Muscle of leg (tissue), 11 donors: ENCODE measurements around the gene CLCN5. TPM values are rescaled to one million over a fixed set of nuclear protein-coding genes. Genes with fewer than 3 reads are reported as not detected.

ENCODE experiments used
- DNase-seq: peaks from one replicate; pipeline ENCODE4 v3.0.0; 2013
- H3K27ac ChIP-seq: one replicate; pipeline ENCODE4 v1.5.1; 2013; ENCODE audit warnings: mild to moderate bottlenecking, low read length, control low read depth
- H3K27me3 ChIP-seq: one replicate; pipeline ENCODE4 v1.6.1; 2013; ENCODE audit warnings: low read length; ENCODE audit not compliant: control insufficient read depth, insufficient read depth
- H3K36me3 ChIP-seq: one replicate; pipeline ENCODE4 v1.6.1; 2013; ENCODE audit warnings: low read length; ENCODE audit not compliant: control insufficient read depth, insufficient read depth
- H3K4me1 ChIP-seq: one replicate; pipeline ENCODE4 v1.6.1; 2013; ENCODE audit warnings: low read length; ENCODE audit not compliant: control insufficient read depth, insufficient read depth
- H3K4me3 ChIP-seq: one replicate; pipeline ENCODE4 v1.5.1; 2013; ENCODE audit warnings: low read length, control low read depth
- H3K9me3 ChIP-seq: replicated peaks from 2 replicates; pipeline ENCODE4 v1.6.1; 2013; ENCODE audit warnings: low read depth, low read length; ENCODE audit not compliant: control insufficient read depth
- WGBS: methylation state at CpG from one replicate; pipeline ENCODE4 v1.1.5; 2013; ENCODE audit warnings: missing lambda C conversion rate; ENCODE audit not compliant: insufficient coverage; 5-methylcytosine and 5-hydroxymethylcytosine counted together
- polyA plus RNA-seq, 8 donors: library from polyadenylated mRNA; unstranded; fragments of 120-200 nt; gene quantifications; one replicate each; pipeline versions ENCODE4 v1.2.1 to v1.2.3, GENCODE V29; 2013; ENCODE audit warnings: inconsistent platforms in 1 of 8, low replicate concordance in 1 of 8; ENCODE audit not compliant: insufficient read length in 8 of 8, insufficient read depth in 1 of 8
- total RNA-seq: library from RNA; stranded (reverse); fragments of 120-200 nt; gene quantifications from one replicate; pipeline ENCODE4 v1.2.4, GENCODE V29; 2013

Gene CLCN5
- total and polyA plus RNA-seq, 9 donors: 70.4 to 107 (median 85.3) TPM

DNA sequence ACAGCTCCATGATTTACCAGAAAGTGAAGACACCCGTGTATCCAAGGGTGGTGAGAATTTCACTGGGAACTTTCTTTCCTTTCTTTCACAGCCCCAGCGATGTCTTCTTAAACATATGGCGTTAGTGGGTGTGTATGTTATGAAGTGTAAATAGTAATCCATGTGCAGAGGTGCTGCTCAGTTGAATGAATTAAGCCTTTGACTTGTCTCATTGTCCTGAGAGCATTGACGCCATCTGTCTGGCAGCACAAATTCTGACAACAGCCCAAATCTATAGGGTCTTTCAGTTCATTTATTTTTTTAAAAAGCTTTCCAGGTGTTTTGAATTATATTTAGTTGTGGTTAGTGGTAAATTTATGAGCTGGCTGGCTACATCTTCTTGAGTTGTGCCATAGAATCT lies 69.4 kb downstream of the CLCN5 start:
- peak; percentile 89 for DNase-seq
- Histone ChIP-seq H3K27ac (peak overlapping the region; percentile 79), H3K4me1 (peaks cover 27% of the 10 kb centered on the region), H3K4me3 (no peak overlapping the region), H3K27me3 (peaks cover 19% of the 10 kb centered on the region), H3K9me3 (no peaks in the 10 kb centered on the region), H3K36me3 (no peaks in the 10 kb centered on the region)
- WGBS: no CpG with 5 or more reads among the region's 4 CpGs

DNA sequence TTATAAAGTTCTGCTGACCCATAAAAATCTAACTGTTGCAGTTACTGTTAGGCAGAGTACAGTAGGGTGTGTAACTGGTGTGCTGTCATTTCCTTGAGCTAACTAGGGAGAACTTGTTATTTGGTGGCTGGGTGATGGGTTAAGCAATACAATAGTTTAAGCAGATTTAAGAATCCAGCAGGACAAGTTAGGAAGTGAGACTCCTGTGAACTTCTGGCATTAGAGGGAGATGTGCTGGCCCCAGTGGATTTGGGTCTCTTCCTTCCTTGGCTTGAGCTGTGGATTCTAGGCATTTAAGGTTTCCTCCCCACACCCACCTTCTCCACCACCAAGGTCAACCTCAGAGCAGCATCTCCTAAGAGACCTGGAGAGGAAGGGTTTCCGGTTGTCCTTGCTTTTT lies 70.5 kb downstream of the CLCN5 start:
- Histone ChIP-seq H3K4me1 (peaks cover 26% of the 10 kb centered on the region), H3K27me3 (peaks cover 22% of the 10 kb centered on the region), H3K36me3 (no peaks in the 10 kb centered on the region), H3K27ac (peak overlapping the region; percentile 79), H3K4me3 (no peak overlapping the region), H3K9me3 (no peaks in the 10 kb centered on the region)
- DNase-seq: peak; percentile 87
- no CpG with 5 or more reads among the region's 1 CpG for WGBS

DNA sequence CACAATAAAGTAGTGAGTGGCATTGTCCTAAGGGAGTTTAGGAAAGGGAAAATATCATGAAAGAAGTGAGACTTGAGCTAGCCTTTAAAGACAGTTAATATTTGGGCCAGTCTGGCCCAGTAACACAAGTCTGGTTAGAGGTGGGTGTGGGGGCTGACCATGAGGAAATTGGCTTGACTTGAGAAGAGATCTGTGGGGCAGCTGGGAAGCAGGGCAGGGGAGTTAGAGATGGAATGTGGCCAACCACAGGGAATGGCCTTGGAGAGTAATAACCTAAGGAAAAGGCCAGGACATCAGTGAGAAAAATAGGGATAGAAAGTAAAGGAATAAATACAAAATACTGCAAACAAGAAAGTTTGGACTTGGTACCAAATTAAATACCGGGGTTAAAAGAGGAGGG lies 71.3 kb downstream of the CLCN5 start:
- no peaks in the 10 kb centered on the region for H3K36me3 ChIP-seq
- no peak for DNase-seq
- peaks cover 23% of the 10 kb centered on the region for H3K4me1 ChIP-seq
- peak overlapping the region; percentile 79 for H3K27ac ChIP-seq
- no peak overlapping the region for H3K4me3 ChIP-seq
- H3K27me3 ChIP-seq: peaks cover 21% of the 10 kb centered on the region
- no peaks in the 10 kb centered on the region for H3K9me3 ChIP-seq
- WGBS: 63% methylated on average over 1 of the region's 1 CpG

DNA sequence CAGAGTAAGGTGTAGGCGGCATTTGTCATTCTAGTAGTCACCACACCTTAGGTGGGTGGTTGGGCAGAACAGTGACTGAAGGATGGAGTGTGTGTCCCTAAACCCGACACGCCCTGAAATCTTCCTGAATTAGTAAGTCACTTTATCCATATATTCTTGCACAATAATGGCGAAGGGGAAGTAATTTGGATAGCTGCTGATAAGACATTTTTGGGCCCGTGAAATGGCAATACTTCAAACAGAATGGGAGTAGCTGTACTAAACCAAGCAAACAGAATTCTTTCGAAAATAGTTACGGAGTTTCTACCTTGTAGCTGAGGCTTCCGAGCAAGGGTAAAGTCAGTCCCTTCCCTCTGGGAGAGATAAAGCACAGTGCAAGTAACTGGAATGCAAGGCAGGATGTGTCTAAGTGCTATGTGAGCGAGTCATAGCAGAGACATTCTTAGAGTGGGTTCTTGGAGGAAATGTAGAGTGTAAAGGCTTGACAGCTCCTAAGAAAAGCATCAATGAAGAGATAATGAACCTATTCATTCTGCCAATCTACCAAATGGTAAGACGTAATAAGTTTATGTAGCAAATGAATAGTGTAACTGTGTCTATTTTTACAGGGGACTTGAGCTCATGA lies 72.8 kb downstream of the CLCN5 start:
- Histone ChIP-seq H3K4me3 (no peak overlapping the region), H3K27me3 (peaks cover 25% of the 10 kb centered on the region), H3K36me3 (no peaks in the 10 kb centered on the region), H3K4me1 (peaks cover 26% of the 10 kb centered on the region), H3K9me3 (no peaks in the 10 kb centered on the region), H3K27ac (no peak overlapping the region)
- WGBS: 70% methylated on average over 4 of the region's 10 CpGs
- DNase-seq: no peak

DNA sequence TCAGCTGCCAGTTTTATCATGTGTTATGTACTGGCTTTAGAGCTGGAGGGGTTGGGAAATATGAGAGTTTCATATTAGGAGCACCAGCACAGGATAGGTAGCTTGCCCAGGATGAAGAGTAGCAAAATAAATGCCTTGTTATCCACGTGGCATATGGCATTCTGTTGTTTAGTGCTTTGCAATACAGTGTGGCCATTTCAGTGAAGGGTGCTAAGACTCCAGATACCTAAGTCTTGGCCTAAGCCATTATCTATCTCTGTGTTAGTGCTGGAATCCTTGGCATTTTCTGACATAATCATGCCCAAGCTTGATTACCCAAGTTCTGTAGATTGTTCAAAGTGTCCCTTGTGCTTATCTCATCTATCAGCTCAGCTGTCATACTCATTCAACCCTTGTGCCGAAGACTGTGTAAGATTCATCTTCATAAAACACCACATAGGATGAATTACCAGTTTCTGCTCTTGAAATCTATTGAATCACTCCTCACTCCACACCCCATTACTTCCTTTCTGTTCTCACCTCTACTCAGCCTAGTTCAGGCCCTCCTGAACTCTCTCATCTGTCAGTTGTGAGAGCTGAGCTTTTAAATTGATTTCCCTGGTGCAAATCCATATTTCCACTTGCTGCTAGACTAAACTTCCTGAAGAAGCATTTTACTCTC lies 73.5 kb downstream of the CLCN5 start:
- Histone ChIP-seq H3K27ac (no peak overlapping the region), H3K36me3 (no peaks in the 10 kb centered on the region), H3K27me3 (peaks cover 22% of the 10 kb centered on the region), H3K4me1 (peaks cover 26% of the 10 kb centered on the region), H3K9me3 (no peaks in the 10 kb centered on the region), H3K4me3 (no peak overlapping the region)
- no peak for DNase-seq
- 52% methylated on average over 2 of the region's 2 CpGs for WGBS

DNA sequence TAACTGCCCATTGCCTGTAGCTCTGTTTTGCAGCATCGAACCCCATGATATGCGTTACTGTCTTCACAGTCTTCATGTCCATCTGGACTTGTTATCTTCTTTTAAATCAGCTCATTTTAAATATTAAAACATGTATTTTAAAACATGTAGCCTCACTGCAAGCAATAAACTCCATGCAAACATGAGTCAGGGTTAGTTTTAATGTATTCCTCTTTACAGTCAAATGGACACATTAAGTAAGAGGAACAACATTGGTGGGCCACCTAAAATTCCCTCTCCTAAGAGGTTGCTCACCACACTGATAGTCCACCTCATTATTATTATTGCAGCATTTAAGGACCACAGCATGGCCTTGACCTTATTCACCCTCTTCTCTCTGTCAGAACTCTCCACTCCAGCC lies 74.1 kb downstream of the CLCN5 start:
- peaks cover 26% of the 10 kb centered on the region for H3K4me1 ChIP-seq
- no peaks in the 10 kb centered on the region for H3K9me3 ChIP-seq
- no peak overlapping the region for H3K4me3 ChIP-seq
- no peak for DNase-seq
- H3K27ac ChIP-seq: no peak overlapping the region
- 94% methylated on average over 2 of the region's 2 CpGs for WGBS
- H3K36me3 ChIP-seq: no peaks in the 10 kb centered on the region
- peaks cover 22% of the 10 kb centered on the region for H3K27me3 ChIP-seq

DNA sequence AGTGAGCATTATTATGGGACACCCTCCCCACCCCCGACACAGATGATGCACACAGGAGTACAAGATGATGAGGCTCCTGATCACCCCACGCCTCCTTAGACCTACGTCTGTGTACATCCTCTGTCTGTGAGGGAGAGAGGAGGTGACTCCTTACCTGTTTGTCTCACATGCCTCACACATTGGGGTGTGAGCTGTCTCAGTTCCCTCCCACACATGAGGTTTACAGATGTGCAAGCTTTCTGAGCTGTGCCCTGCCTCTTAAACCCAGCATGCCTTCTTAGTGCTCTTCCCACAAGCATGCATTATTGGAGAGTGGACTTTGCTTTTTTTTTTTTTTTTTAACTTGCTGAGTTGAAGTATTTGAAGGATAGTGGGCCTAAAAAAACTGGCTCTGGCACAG lies 76.7 kb downstream of the CLCN5 start:
- no peak overlapping the region for H3K4me3 ChIP-seq
- no peak overlapping the region for H3K27ac ChIP-seq
- no peaks in the 10 kb centered on the region for H3K36me3 ChIP-seq
- WGBS: 80% methylated on average over 1 of the region's 3 CpGs
- H3K27me3 ChIP-seq: peaks cover 26% of the 10 kb centered on the region
- H3K9me3 ChIP-seq: no peaks in the 10 kb centered on the region
- DNase-seq: no peak
- peaks cover 14% of the 10 kb centered on the region for H3K4me1 ChIP-seq

DNA sequence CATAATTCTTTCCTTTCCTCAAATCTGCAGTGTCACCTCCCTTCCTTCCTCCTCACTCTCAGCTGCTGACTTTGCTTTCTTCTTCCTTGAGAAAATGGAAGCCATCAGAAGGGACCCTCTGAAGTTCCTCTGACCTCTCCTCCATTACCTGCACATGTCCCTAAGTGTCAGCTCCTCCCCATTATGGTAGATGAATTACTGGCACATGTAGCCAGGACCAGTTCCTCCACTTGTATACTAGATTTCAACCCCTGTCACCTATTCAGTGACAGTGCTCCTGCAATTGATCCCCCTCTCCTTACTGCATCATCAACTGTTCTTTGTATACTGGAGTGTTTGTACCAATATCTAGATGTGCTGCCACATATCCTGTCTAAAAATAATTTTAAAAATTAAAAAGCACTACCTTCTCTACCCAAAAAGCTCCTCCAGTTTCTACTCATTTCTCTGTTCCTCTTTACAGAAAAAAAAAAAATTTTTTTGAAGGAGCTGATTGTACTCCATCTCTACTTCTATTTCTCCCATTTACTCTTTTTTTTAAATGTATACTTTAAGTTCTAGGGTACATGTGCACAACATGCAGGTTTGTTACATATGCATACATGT lies 78.6 kb downstream of the CLCN5 start:
- Histone ChIP-seq H3K4me1 (peaks cover 6% of the 10 kb centered on the region), H3K27ac (no peak overlapping the region), H3K4me3 (no peak overlapping the region), H3K27me3 (peaks cover 23% of the 10 kb centered on the region), H3K36me3 (no peaks in the 10 kb centered on the region), H3K9me3 (no peaks in the 10 kb centered on the region)
- no peak for DNase-seq

DNA sequence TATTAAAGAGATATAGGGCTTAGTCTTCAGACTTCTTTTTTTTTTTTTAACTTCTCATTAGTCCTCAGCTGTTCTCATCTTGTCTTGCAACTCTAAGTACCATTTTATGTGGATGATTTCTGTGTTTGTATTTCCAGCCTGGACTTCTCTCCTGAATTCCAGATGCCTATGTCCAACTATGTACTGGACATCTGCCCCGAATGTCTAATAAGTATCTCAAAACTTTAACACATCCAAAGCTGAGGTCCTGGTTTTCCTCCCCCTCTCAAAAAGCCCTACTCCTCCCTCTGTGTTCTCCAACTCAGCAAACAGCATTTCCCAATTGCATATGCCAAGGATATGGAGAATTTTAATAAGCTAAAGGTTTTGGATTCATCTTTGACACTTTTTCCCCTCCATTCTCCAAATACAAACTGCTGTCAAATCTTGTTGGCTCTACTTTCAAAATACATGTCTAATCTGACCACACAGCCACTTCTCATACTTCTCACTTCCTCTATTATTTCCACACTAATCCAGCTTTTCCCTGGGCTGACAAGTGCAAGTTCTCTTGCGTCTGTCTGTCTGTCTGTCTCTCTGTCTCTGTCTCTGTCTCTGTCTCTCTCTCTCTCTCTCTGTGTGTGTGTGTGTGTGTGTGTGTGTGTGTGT lies 79.8 kb downstream of the CLCN5 start:
- no peaks in the 10 kb centered on the region for H3K36me3 ChIP-seq
- no CpG with 5 or more reads among the region's 2 CpGs for WGBS
- peaks cover 6% of the 10 kb centered on the region for H3K4me1 ChIP-seq
- DNase-seq: peak; percentile 66
- no peak overlapping the region for H3K4me3 ChIP-seq
- peaks cover 31% of the 10 kb centered on the region for H3K27me3 ChIP-seq
- H3K9me3 ChIP-seq: no peaks in the 10 kb centered on the region
- no peak overlapping the region for H3K27ac ChIP-seq

DNA sequence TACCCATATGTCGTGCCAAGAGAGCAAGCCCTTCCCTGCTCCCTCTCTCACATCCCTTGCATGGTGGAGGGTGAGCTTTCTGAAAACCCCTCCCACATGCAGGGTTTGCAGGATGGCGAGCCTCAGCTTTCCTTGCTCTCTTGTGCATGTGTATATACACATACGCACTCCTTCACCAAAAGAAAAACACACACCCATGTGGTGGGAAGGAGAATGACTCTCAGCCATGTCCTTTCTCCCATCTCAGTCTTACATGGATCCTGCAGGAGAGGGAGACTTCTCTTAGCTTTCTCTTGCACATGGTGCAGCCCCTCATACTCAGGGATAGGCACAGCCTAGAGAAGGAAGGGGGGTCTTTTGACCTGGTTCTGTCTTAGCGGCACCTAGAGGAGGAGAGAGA lies 81.1 kb downstream of the CLCN5 start:
- no peak for DNase-seq
- Histone ChIP-seq H3K9me3 (no peaks in the 10 kb centered on the region), H3K27ac (no peak overlapping the region), H3K4me3 (no peak overlapping the region), H3K27me3 (peaks cover 25% of the 10 kb centered on the region), H3K36me3 (no peaks in the 10 kb centered on the region), H3K4me1 (peaks cover 6% of the 10 kb centered on the region)
- 60% methylated on average over 1 of the region's 4 CpGs for WGBS
